ENCODE measurements around the gene PLAGL1.
A peak's percentile ranks its signal among the peaks of the same experiment; 100 is the strongest.
"Not testable (repeated sequence)": the region's sequence is repeated elsewhere in the genome, so short reads cannot be mapped to it uniquely, and the experiment has no call there.

The PLAGL1 gene

GRCh38 chr6:143934867-143935266 is 73.2 kb downstream of the PLAGL1 start:
- no peak for DNase-seq

DNA sequence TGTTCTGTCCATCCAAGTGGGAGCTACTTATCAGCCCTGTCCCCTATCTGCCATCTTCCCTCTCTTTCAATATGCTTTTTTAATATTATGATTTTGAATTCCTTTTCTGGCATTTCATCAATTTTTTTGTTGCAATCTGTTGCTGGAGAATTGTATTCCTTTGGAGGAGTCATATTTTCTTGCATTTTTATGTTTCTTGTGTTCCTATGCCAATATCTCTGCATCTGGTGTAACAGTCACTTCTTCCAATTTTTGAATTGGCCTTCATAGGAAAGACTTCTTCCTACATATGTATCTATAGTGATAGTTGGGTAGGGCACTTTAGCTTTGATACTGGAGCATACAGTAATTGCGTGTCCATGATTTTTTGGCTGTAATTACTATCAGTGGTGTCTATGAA is 73.7 kb downstream of the PLAGL1 start:
- no peak for DNase-seq

DNA sequence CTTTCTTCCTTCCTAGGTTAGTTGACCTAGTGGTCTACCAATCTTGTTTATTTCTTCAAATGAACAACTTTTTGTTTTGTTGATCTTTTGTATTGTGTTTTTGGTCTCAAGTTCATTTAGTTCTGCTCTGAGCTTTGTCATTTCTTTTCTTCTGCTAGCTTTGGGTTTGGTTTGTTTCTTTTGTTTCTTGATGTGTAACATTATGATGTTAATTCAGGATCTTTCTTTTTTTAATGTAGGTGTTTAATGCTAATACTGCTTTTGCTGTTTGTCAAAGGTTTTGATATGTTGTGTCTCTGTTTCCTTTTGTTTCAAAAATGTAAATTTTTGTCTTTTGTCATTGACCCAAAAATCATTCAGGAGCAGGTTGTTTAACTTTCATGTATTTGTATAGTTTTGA is 78.1 kb downstream of the PLAGL1 start:
- no peak for DNase-seq

GRCh38 chr6:143928853-143929252 is 79.2 kb downstream of the PLAGL1 start:
- DNase-seq = peak; percentile 29

DNA sequence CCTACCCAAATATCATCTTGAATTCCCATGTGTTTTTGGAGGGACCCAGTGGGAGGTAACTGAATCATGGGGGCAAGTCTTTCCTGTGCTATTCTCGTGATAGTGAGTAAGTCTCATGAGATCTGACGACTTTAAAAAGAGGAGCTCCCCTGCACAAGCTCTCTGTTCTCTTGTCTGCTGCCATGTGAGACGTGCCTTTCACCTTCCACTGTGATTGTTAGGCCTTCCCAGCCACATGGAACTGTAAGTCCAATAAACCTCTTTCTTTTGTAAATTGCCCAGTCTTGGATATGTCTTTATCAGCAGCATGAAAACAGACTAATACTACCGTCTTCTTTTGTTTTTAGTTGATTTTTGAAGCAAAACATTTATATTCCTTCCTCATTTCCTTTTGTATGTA is 91.0 kb downstream of the PLAGL1 start:
- DNase-seq = not testable (repeated sequence)

DNA sequence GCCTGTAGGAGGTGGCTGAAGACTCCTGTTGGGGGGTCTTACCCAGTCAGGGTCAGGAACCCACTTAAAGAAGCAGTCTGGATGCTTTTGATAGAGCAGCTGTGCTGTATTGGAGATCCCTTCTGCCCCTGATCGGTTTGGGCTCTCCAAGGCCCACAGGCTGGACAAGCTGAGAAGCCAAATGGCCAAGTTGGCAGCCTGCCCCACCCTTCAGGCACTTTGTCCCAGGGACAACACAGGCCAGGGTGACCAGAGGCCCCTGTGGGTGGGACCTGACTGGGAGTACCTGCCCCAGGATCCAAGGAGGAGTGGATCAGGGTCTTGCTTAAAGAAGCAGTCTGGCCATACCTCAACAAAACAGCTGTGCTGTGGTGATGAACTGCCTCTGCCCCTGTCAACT is 95.4 kb downstream of the PLAGL1 start:
- DNase-seq = no peak

DNA sequence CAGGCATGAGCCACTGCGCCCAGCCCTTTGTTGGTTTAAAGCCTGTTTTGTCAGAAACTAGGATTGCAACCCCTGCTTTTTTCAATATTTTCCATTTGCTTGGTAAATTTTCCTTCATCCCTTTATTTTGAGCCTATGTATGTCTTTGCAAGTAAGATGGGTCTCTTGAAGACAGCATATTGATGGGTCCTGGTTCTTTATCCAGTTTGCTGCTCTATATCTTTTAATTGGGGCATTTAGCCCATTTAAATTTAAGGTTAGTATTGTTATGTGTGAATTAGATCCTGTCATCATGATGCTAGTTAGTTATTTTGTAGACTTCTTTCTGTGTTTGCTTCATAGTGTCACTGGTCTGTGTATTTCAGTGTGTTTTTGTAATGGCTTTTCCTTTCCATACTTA is 97.0 kb downstream of the PLAGL1 start:
- DNase-seq = no peak

- DNase-seq = no peak
These were observed 105.2 kb downstream of the PLAGL1 start for GRCh38 chr6:143902827-143903226.

DNA sequence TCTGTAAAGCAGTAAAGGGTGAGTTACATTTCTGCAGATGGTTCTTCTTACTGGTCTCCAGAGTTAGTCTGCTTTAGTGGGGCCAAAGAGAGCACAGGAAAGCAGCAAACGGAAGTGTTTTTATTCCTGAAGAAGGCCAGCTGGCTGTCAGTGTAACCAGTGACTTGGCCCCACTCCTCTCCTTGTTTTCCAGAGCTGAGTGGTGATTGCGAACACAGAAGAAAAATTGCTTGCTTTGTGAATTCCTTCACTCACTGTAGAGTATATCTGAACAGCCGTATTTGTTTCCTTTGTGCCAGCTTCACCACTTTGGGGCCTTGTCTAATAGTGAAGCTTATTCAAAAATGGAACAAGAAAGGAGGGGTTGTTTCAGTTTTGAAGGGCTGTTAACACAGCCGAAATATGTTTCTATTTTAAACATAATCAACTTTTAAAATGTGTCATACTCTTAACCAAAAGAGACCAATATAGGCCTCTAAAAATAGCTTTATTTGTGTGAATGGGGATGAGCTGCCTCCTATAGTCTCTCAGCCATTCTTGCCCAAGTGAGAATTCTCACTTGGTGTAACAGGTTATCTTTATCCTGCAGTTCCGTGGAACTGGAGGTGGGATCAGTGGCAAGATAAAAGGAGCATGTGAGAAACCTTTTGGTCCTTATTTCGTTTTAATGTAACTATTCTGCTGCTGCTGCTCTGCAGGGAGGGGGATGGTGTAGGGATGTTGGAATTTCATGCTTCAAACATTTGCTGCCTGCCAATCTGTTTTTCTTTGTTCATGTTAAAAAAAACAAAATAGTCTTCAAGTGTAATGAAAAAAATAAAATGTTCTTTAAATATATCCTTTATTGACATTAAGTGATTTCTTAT is 105.9 kb downstream of the PLAGL1 start:
- no peak for DNase-seq

DNA sequence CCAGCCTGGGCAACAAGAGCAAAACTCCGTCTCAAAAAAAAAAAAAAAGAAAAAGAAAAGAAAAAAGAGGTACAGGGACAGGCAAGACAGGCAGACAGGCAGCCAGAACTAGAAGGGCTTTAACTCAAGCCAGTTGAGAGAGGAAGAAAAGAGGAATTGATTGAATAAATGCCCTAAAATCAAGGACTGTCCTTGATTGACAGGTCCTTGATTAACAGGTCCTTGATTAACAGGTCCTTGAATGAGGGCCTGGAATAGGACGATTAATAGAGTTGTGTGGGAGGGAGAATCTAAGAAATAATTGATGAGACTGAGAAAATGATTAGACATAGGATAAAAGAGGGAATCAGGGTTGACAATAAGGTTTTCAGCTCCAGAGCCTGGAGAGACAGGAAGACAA is 107.7 kb downstream of the PLAGL1 start:
- DNase-seq = no peak

DNA sequence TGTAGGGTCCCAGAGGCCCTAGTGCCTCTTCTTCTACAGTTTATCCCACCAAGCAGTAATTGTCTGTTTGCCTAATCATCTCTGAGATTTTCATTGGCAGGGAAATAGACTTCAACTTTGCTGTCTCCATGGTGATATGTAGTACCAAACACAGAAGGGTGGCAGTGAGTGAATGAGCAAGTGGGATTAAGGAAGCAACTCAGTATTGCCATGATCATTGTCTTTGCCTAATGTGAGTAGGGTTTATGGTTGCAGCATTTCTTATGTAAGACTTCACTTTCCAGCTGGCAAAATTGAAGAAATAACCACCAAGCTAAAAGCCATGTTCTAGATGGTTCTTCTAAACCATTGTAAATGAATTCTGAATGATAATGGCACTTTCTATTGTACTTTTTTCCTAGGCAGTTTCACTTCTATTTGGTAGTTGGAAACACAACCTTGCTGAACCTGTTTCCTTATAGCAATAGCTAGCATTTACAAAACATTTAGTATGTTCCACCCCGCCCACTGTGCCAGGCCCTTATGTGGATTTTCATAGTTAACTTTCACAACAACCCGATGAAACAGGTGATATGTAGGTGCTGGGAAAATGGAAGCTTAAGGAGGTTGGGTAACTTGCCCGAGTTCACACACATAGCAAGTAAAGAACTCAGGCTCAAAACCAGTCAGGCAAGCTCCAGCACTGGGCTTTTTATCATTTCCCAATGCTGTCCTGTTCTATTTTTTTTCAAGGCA is 111.8 kb downstream of the PLAGL1 start:
- DNase-seq = peak; percentile 18

GRCh38 chr6:143894655-143895054 is 113.4 kb downstream of the PLAGL1 start:
- no peak for DNase-seq

All from hematopoietic multipotent progenitor cell treated with erythropoietin and hydrocortisone succinate and interleukin-3 and kit ligand, for 4 days (in vitro differentiated cells).